Activated CD8-positive, alpha-beta T cell treated with anti-CD3 and anti-CD28 coated beads, Interleukin-2, amount 10 ng/mL, durations not matched to agents 7 days and 5 days (primary cell): ENCODE measurements around the gene NTF3. TPM values are rescaled to one million over a fixed set of nuclear protein-coding genes. Genes with fewer than 3 reads are reported as not detected.

ENCODE experiments used
- ATAC-seq: fragments of 150-1000 bp; cut with Tn5 transposase; one replicate; pipeline ENCODE4 v1.10.0; 2021; ENCODE audit warnings: moderate library complexity
- CTCF ChIA-PET: fragments of 350-600 bp; sonication (Branson Sonifier 250); formaldehyde crosslinking; loops from one replicate; lab custom pipeline; 2021; ENCODE audit warnings: antibody characterized with exemption; lab: Charles Lee
- POLR2A ChIA-PET: fragments of 350-600 bp; sonication (Branson Sonifier 250); formaldehyde crosslinking; loops from one replicate; lab custom pipeline; 2021; ENCODE audit warnings: antibody characterized with exemption; lab: Charles Lee
- DNase-seq: peaks from one replicate; pipeline ENCODE4 v3.0.0-alpha.2; 2020
- H3K27ac Mint-ChIP-seq: one replicate; pipeline ENCODE4 v1.8.0; 2021; ENCODE audit warnings: mild to moderate bottlenecking, mixed read lengths
- H3K27me3 Mint-ChIP-seq: one replicate; pipeline ENCODE4 v1.8.0; 2021; ENCODE audit warnings: low read depth, mixed read lengths
- H3K36me3 Mint-ChIP-seq: one replicate; pipeline ENCODE4 v1.8.0; 2021; ENCODE audit warnings: low read depth, mixed read lengths
- H3K4me1 Mint-ChIP-seq: one replicate; pipeline ENCODE4 v1.8.0; 2021; ENCODE audit warnings: low read depth, mixed read lengths
- H3K4me3 Mint-ChIP-seq: one replicate; pipeline ENCODE4 v1.8.0; 2021; ENCODE audit warnings: mild to moderate bottlenecking, mixed read lengths
- H3K9me3 Mint-ChIP-seq: one replicate; pipeline ENCODE4 v1.8.0; 2022; ENCODE audit warnings: mixed read lengths; ENCODE audit not compliant: insufficient read depth
- total RNA-seq, 2 experiments: library from RNA; stranded (reverse); gene quantifications; one replicate each; pipeline ENCODE4 v1.2.3, GENCODE V29; 2021

The NTF3 gene
- total RNA-seq, result not detected

- ChIA-PET CTCF (no interaction called here), POLR2A (no interaction called here)
- H3K27me3 Mint-ChIP-seq, result peaks cover 44% of the 10 kb centered on the region
- DNase-seq (no peak), ATAC-seq (no peak)
- peaks cover 8% of the 10 kb centered on the region for H3K4me1 Mint-ChIP-seq
- H3K27ac Mint-ChIP-seq, result no peak within 1 kb of the TSS
- H3K9me3 Mint-ChIP-seq, result no peaks in the 10 kb centered on the region
- H3K4me3 Mint-ChIP-seq, result peak within 1 kb of the TSS; percentile 32
- H3K36me3 Mint-ChIP-seq, result no peaks in the 10 kb centered on the region
These were observed at the start of gene NTF3 for GRCh38 chr12:5432011-5432400. NTF3 (plus strand) TSS chr12:5432108; CDS start chr12:5432325, 217 bp downstream.

GRCh38 chr12:5384015-5384414 is 47.9 kb upstream of the NTF3 start:
- H3K4me1 Mint-ChIP-seq, result no peaks in the 10 kb centered on the region

GRCh38 chr12:5388581-5389535 is 43.0 kb upstream of the NTF3 start:
- no peak for ATAC-seq
- H3K36me3 Mint-ChIP-seq, result no peaks in the 10 kb centered on the region
- no peaks in the 10 kb centered on the region for H3K9me3 Mint-ChIP-seq
- no peak overlapping the region for H3K27ac Mint-ChIP-seq
- H3K27me3 Mint-ChIP-seq, result no peaks in the 10 kb centered on the region
- no peak overlapping the region for H3K4me3 Mint-ChIP-seq
- no peak for DNase-seq
- ChIA-PET POLR2A (no interaction called here), CTCF (no interaction called here)
- no peaks in the 10 kb centered on the region for H3K4me1 Mint-ChIP-seq

More at GRCh38 chr12:5384015-5384414, 47.9 kb upstream of the NTF3 start:
- POLR2A ChIA-PET, result no interaction called here
- CTCF ChIA-PET, result no interaction called here
- Mint-ChIP-seq H3K27ac (no peak overlapping the region), H3K27me3 (no peaks in the 10 kb centered on the region), H3K4me3 (no peak overlapping the region), H3K36me3 (no peaks in the 10 kb centered on the region), H3K9me3 (no peaks in the 10 kb centered on the region)
- DNase-seq (no peak), ATAC-seq (no peak)

- Mint-ChIP-seq H3K9me3 (no peaks in the 10 kb centered on the region), H3K4me1 (no peaks in the 10 kb centered on the region), H3K27ac (no peak overlapping the region), H3K36me3 (no peaks in the 10 kb centered on the region), H3K4me3 (no peak overlapping the region), H3K27me3 (peaks cover under 1% of the 10 kb centered on the region)
- ChIA-PET CTCF (no interaction called here), POLR2A (no interaction called here)
- DNase-seq (no peak), ATAC-seq (no peak)
These were observed 41.6 kb upstream of the NTF3 start for GRCh38 chr12:5390174-5390799.

- Mint-ChIP-seq H3K36me3 (no peaks in the 10 kb centered on the region), H3K27me3 (peaks cover 4% of the 10 kb centered on the region), H3K9me3 (no peaks in the 10 kb centered on the region), H3K27ac (no peak overlapping the region), H3K4me1 (no peaks in the 10 kb centered on the region), H3K4me3 (no peak overlapping the region)
- ATAC-seq, result no peak
- POLR2A ChIA-PET, result no interaction called here
- CTCF ChIA-PET, result no interaction called here
- DNase-seq, result no peak
These were observed 40.3 kb upstream of the NTF3 start for GRCh38 chr12:5391653-5392052.

- POLR2A ChIA-PET, result no interaction called here
These were observed 38.9 kb upstream of the NTF3 start for GRCh38 chr12:5392961-5393360.

GRCh38 chr12:5395443-5396271 is 36.3 kb upstream of the NTF3 start:
- no peak overlapping the region for H3K27ac Mint-ChIP-seq
- no peak overlapping the region for H3K4me3 Mint-ChIP-seq
- ATAC-seq (no peak), DNase-seq (no peak)
- ChIA-PET CTCF (no interaction called here), POLR2A (no interaction called here)
- no peaks in the 10 kb centered on the region for H3K9me3 Mint-ChIP-seq
- no peaks in the 10 kb centered on the region for H3K36me3 Mint-ChIP-seq
- H3K4me1 Mint-ChIP-seq, result no peaks in the 10 kb centered on the region
- peaks cover 7% of the 10 kb centered on the region for H3K27me3 Mint-ChIP-seq

More at GRCh38 chr12:5392961-5393360, 38.9 kb upstream of the NTF3 start:
- H3K27ac Mint-ChIP-seq, result no peak overlapping the region
- DNase-seq (no peak), ATAC-seq (no peak)
- no peaks in the 10 kb centered on the region for H3K9me3 Mint-ChIP-seq
- no peaks in the 10 kb centered on the region for H3K36me3 Mint-ChIP-seq
- no peaks in the 10 kb centered on the region for H3K4me1 Mint-ChIP-seq
- H3K27me3 Mint-ChIP-seq, result peaks cover 7% of the 10 kb centered on the region
- CTCF ChIA-PET, result no interaction called here
- H3K4me3 Mint-ChIP-seq, result no peak overlapping the region

- Mint-ChIP-seq H3K27ac (no peak overlapping the region), H3K4me3 (no peak overlapping the region), H3K36me3 (no peaks in the 10 kb centered on the region), H3K4me1 (no peaks in the 10 kb centered on the region), H3K27me3 (peaks cover 7% of the 10 kb centered on the region), H3K9me3 (no peaks in the 10 kb centered on the region)
- ChIA-PET CTCF (no interaction called here), POLR2A (no interaction called here)
- DNase-seq (no peak), ATAC-seq (no peak)
These were observed 35.4 kb upstream of the NTF3 start for GRCh38 chr12:5396541-5396940.

- peaks cover 20% of the 10 kb centered on the region for H3K27me3 Mint-ChIP-seq
- H3K27ac Mint-ChIP-seq, result no peak overlapping the region
- no peaks in the 10 kb centered on the region for H3K4me1 Mint-ChIP-seq
- no peaks in the 10 kb centered on the region for H3K36me3 Mint-ChIP-seq
- no peak for ATAC-seq
- CTCF ChIA-PET, result no interaction called here
- DNase-seq, result no peak
- POLR2A ChIA-PET, result no interaction called here
- H3K4me3 Mint-ChIP-seq, result no peak overlapping the region
- H3K9me3 Mint-ChIP-seq, result no peaks in the 10 kb centered on the region
These were observed 32.6 kb upstream of the NTF3 start for GRCh38 chr12:5399266-5399665.

GRCh38 chr12:5402009-5402935 is 29.6 kb upstream of the NTF3 start:
- CTCF ChIA-PET, result no interaction called here
- H3K4me3 Mint-ChIP-seq, result no peak overlapping the region

GRCh38 chr12:5403411-5403810 is 28.5 kb upstream of the NTF3 start:
- no peak overlapping the region for H3K27ac Mint-ChIP-seq
- no peak for DNase-seq
- ATAC-seq, result no peak
- CTCF ChIA-PET, result no interaction called here
- peaks cover 19% of the 10 kb centered on the region for H3K27me3 Mint-ChIP-seq
- H3K36me3 Mint-ChIP-seq, result no peaks in the 10 kb centered on the region
- no peak overlapping the region for H3K4me3 Mint-ChIP-seq
- POLR2A ChIA-PET, result no interaction called here
- H3K4me1 Mint-ChIP-seq, result no peaks in the 10 kb centered on the region
- no peaks in the 10 kb centered on the region for H3K9me3 Mint-ChIP-seq

More at GRCh38 chr12:5402009-5402935, 29.6 kb upstream of the NTF3 start:
- Mint-ChIP-seq H3K9me3 (no peaks in the 10 kb centered on the region), H3K36me3 (no peaks in the 10 kb centered on the region), H3K4me1 (no peaks in the 10 kb centered on the region), H3K27ac (no peak overlapping the region), H3K27me3 (peaks cover 18% of the 10 kb centered on the region)
- ATAC-seq, result no peak
- POLR2A ChIA-PET, result no interaction called here
- DNase-seq, result no peak
